Measurements from ENCODE around the gene SHROOM4. TPM values are rescaled to one million over a fixed set of nuclear protein-coding genes. Genes with fewer than 3 reads are reported as not detected.

The SHROOM4 gene
- total and polyA plus RNA-seq, 4 donors, result 0.62 to 2.3 (median 0.93) TPM

DNA sequence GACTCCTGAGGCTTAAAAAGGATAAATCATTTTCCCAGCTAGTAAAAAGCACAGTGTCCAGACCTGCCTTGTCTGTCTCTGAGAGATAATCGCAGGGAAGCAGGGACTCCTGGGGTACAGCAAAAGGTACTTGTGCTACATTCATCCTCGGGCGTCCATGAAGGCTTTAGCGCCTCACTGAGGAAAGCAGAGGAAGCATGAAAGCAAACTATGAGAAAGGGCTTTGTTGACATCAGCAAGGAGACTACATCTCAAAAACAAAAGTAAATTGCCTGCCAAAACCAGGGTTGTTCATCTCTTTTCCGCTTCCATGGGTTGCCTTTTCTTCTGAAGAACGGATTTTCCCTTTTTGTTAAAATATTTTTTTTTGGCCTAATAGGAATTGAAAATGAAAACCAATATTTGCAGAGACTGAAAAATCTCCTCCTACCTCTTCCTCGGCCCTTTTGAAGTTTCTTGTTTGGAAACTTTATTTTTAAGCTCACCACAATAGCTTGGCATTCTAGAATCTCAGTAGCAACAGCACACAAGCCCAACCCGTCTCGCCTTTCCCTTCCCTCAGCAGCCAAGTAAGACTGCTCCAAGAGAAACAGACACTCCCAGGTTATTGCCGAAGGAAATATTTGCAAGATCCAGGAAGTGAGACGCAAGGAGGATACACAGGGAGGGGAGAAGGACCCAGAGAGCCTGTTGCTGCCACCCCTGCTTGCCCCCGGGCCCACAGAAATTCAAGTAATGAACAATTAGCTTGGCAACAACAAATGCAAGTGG lies 195.0 kb downstream of the SHROOM4 start:
- Histone ChIP-seq H3K9me3 (ENCODE audit: control insufficient read depth in 4 of 4, low read length in 3 of 4) (no peaks in the 10 kb centered on the region), H3K27me3 (ENCODE audit: control insufficient read depth in 4 of 4, insufficient read depth in 4 of 4, low read length in 3 of 4) (peaks cover 0 to 4% (median 0%) of the 10 kb centered on the region in 4 donors), H3K27ac (ENCODE audit: low read depth in 1 of 2, low read length in 2 of 2) (no peak overlapping the region), H3K9ac (ENCODE audit: low read depth in 1 of 2, low read length in 2 of 2) (no peak overlapping the region), H3K36me3 (ENCODE audit: control insufficient read depth in 4 of 4, insufficient read depth in 3 of 4, low read depth in 1 of 4, low read length in 3 of 4) (no peaks in the 10 kb centered on the region), H3K4me1 (ENCODE audit: control insufficient read depth in 4 of 4, insufficient read depth in 4 of 4, low read length in 3 of 4) (no peaks in the 10 kb centered on the region), H3K4me3 (ENCODE audit: low read depth in 1 of 3, low read length in 3 of 3) (no peak overlapping the region)
- TF ChIP-seq RXRA (IDR thresholded peaks at IDR 0.05) (no peak), HNF4A (conservative IDR thresholded peaks at IDR 0.05) (no peak), EGR1 (IDR thresholded peaks at IDR 0.05; ENCODE audit: low read depth in 2 of 2) (no peak), TAF1 (conservative IDR thresholded peaks at IDR 0.05) (no peak), FOXA2 (IDR thresholded peaks at IDR 0.05) (no peak)
- 69% methylated on average over 12 of the region's 12 CpGs for WGBS
- no peak for DNase-seq (ENCODE audit: low spot score)

- Histone ChIP-seq H3K9ac (ENCODE audit: low read depth in 1 of 2, low read length in 2 of 2) (no peak overlapping the region), H3K27me3 (ENCODE audit: control insufficient read depth in 4 of 4, insufficient read depth in 4 of 4, low read length in 3 of 4) (peaks cover 0 to 4% (median 0%) of the 10 kb centered on the region in 4 donors), H3K9me3 (ENCODE audit: control insufficient read depth in 4 of 4, low read length in 3 of 4) (no peaks in the 10 kb centered on the region), H3K27ac (ENCODE audit: low read depth in 1 of 2, low read length in 2 of 2) (no peak overlapping the region), H3K4me3 (ENCODE audit: low read depth in 1 of 3, low read length in 3 of 3) (no peak overlapping the region), H3K4me1 (ENCODE audit: control insufficient read depth in 4 of 4, insufficient read depth in 4 of 4, low read length in 3 of 4) (no peaks in the 10 kb centered on the region), H3K36me3 (ENCODE audit: control insufficient read depth in 4 of 4, insufficient read depth in 3 of 4, low read depth in 1 of 4, low read length in 3 of 4) (no peaks in the 10 kb centered on the region)
- TF ChIP-seq HNF4A (conservative IDR thresholded peaks at IDR 0.05) (no peak), RXRA (IDR thresholded peaks at IDR 0.05) (no peak), REST (IDR thresholded peaks at IDR 0.05) (no peak), JUND (IDR thresholded peaks at IDR 0.05) (no peak), YY1 (IDR thresholded peaks at IDR 0.05) (no peak), EGR1 (IDR thresholded peaks at IDR 0.05; ENCODE audit: low read depth in 2 of 2) (no peak), ATF3 (IDR thresholded peaks at IDR 0.05) (no peak), SP1 (IDR thresholded peaks at IDR 0.05) (no peak), RAD21 (IDR thresholded peaks at IDR 0.05) (no peak)
- TF ChIP-seq, protein P1, sequence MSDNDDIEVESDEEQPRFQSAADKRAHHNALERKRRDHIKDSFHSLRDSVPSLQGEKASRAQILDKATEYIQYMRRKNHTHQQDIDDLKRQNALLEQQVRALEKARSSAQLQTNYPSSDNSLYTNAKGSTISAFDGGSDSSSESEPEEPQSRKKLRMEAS (IDR thresholded peaks at IDR 0.05), result no peak
- TF ChIP-seq, protein P2, sequence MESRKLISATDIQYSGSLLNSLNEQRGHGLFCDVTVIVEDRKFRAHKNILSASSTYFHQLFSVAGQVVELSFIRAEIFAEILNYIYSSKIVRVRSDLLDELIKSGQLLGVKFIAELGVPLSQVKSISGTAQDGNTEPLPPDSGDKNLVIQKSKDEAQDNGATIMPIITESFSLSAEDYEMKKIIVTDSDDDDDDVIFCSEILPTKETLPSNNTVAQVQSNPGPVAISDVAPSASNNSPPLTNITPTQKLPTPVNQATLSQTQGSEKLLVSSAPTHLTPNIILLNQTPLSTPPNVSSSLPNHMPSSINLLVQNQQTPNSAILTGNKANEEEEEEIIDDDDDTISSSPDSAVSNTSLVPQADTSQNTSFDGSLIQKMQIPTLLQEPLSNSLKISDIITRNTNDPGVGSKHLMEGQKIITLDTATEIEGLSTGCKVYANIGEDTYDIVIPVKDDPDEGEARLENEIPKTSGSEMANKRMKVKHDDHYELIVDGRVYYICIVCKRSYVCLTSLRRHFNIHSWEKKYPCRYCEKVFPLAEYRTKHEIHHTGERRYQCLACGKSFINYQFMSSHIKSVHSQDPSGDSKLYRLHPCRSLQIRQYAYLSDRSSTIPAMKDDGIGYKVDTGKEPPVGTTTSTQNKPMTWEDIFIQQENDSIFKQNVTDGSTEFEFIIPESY (IDR thresholded peaks at IDR 0.05), result no peak
- no peak for DNase-seq (ENCODE audit: low spot score)
Observed at GRCh38 chrX:50617183-50617582, 196.8 kb downstream of the SHROOM4 start.

Data from liver (tissue), 9 donors.